Pancreas (tissue), 10 donors: Measurements from ENCODE around the gene GTF2F2. TPM values are rescaled to one million over a fixed set of nuclear protein-coding genes. Genes with fewer than 3 reads are reported as not detected.

Experiments
- ATAC-seq, 4 donors: fragments of 200-7000 bp; cut with Tn5 transposase; one replicate each; pipeline versions ENCODE4 v1.8.0 to v1.9.1; 2020; ENCODE audit warnings: mild to moderate bottlenecking in 4 of 4, moderate library complexity in 4 of 4
- DNase-seq, 6 donors: peaks; one replicate each; pipeline ENCODE4 v3.0.0-alpha.2; 2020
- FAIRE-seq: peaks from 2 replicates; lab custom pipeline; 2012; peaks lifted over from hg19 to GRCh38; lab: Jason Lieb, UNC
- H3K27ac ChIP-seq, 4 donors: fragments of 200-600 bp; sonication (generic); 1 replicate in 3 of 4; 2 replicates in 1 of 4; pipeline versions ENCODE4 v1.5.0 to v1.8.0; 2020
- H3K27me3 ChIP-seq, 4 donors: fragments of 200-600 bp; one replicate each; pipeline ENCODE4 v1.8.0; 2021
- H3K36me3 ChIP-seq, 3 donors: fragments of 200-600 bp; sonication (generic) in 1 of 3; one replicate each; pipeline versions ENCODE4 v1.5.0 to v1.8.0; 2020 to 2021
- H3K4me1 ChIP-seq, 3 donors: fragments of 200-600 bp; one replicate each; pipeline ENCODE4 v1.8.0; 2021
- H3K4me3 ChIP-seq, 4 donors: fragments of 200-600 bp; sonication (generic) in 2 of 4; one replicate each; pipeline versions ENCODE4 v1.5.0 to v1.8.0; 2020 to 2021
- H3K9me3 ChIP-seq, 4 donors: fragments of 200-600 bp; one replicate each; pipeline ENCODE4 v1.8.0; 2021
- WGBS, 2 donors: extraction: QIAGEN DNeasy Blood & Tissue Kit; methylation state at CpG; one replicate each; pipeline ENCODE4 v1.1.7; 2013; 5-methylcytosine and 5-hydroxymethylcytosine counted together
- intact Hi-C, 3 donors: fragments of 100-400 bp; cut with DNase I; formaldehyde crosslinking; loops; one replicate each; pipeline versions ENCODE4 v1.11.1 to v1.14.2; 2022
- polyA plus RNA-seq, 2 donors: library from polyadenylated mRNA; stranded (reverse); fragments of 200-250 nt; gene quantifications; one replicate each; pipeline ENCODE4 v1.2.3, GENCODE V29; 2013
- total RNA-seq, 6 donors: library from RNA; stranded (reverse); fragmentation: NEBNext Ultra II Directional in 4 of 6; extraction: Animal tissue kit (Norgen Biotek cat#: 25700) in 4 of 6; gene quantifications; one replicate each; pipeline versions ENCODE4 v1.2.1 to v1.2.4, GENCODE V29; 2021 to 2023
- TF ChIP-seq, protein P1 (sequence below), 4 donors: fragments of 200-600 bp; sonication (generic) in 3 of 4; IDR thresholded peaks; one replicate each; pipeline versions ENCODE4 v1.5.0 to v1.8.0; 2021; ENCODE audit warnings: antibody characterized with exemption in 4 of 4
- donor health status: healthy with polysubstance abuse.
- donor health status: DM: no; HTN: no; CAD: no; lungs with moderate emphysema.
- donor health status: DM: no; HTN: no; CAD: no.
- donor health status: control.
- donor health status: control.
- donor health status: Bipolar disorder and iron deficiency.
- donor health status: DM: yes; HTN: yes; CAD: no.
- donor health status: DM: no; HTN: no; CAD: no.
- donor health status: DM: no; HTN: no; CAD: no.
- donor health status: DM: yes; HTN: yes; CAD: no.

The GTF2F2 gene
- total and polyA plus RNA-seq, 8 donors: 6.0 to 8.6 (median 7.7) TPM

DNA sequence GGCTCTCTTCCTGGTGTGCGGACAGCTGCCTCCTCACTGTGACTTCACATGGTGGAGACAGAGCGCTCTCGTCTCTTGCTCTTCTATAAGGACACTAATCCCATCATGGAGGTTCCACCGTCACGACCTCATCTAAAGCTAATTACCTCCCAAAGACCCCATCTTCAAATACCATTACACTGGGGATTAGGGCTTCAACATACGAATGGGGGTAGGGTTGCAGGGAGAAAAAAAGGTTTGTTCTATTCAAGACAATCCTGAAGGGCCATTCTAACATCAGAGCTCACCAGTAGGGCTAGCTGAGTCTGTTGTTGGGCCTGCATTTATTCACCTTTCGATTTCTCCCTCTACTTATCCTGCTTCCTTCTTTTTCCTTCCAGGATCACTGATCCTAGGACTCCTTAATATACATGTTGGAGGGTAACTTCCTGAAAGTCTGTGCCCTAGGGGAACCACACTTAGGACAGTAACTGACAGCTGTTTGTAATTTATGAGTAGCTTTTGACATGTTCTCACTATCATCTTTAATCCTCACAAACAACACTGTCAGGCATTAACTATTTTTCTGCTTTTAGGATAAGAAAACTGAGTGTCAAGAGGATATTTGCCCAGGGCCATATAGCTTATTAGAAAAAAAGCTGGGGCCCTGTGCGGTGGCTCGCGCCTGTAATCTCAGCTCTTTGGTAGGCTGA is 18.8 kb upstream of the GTF2F2 start:
- intact Hi-C loops: no loop called here
- no peak overlapping the region for H3K27ac ChIP-seq

DNA sequence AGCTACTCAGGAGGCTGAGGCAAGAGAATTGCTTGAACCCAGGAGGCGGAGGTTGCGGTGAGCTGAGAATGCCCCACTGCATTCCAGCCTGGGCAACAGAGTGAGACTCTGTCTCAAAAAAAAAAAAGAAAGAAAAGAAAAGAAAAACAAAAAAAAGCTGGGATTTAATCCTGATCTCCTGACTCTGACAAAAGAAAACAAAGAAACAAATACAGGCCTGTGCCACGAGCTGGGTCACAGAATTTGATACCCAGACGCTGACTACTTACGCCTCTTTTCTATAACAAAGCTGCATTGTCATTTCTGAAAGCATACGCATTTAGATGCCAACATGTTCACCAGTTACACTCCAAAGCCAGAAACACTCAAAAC is 18.2 kb upstream of the GTF2F2 start:
- intact Hi-C loops: no loop called here
- no peaks in the 10 kb centered on the region for H3K4me1 ChIP-seq
- H3K9me3 ChIP-seq: no peaks in the 10 kb centered on the region
- DNase-seq (no peak), FAIRE-seq (no peak), ATAC-seq (no peak)
- no peak overlapping the region for H3K4me3 ChIP-seq
- TF ChIP-seq, protein P1, sequence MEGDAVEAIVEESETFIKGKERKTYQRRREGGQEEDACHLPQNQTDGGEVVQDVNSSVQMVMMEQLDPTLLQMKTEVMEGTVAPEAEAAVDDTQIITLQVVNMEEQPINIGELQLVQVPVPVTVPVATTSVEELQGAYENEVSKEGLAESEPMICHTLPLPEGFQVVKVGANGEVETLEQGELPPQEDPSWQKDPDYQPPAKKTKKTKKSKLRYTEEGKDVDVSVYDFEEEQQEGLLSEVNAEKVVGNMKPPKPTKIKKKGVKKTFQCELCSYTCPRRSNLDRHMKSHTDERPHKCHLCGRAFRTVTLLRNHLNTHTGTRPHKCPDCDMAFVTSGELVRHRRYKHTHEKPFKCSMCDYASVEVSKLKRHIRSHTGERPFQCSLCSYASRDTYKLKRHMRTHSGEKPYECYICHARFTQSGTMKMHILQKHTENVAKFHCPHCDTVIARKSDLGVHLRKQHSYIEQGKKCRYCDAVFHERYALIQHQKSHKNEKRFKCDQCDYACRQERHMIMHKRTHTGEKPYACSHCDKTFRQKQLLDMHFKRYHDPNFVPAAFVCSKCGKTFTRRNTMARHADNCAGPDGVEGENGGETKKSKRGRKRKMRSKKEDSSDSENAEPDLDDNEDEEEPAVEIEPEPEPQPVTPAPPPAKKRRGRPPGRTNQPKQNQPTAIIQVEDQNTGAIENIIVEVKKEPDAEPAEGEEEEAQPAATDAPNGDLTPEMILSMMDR (IDR thresholded peaks at IDR 0.05): no peak
- H3K36me3 ChIP-seq: no peaks in the 10 kb centered on the region
- no peak overlapping the region for H3K27ac ChIP-seq
- H3K27me3 ChIP-seq: no peaks in the 10 kb centered on the region
- 67 to 75% methylated on average over 6 of the region's 6 CpGs for WGBS, 2 donors

More for the DNA sequence above, 18.8 kb upstream of the GTF2F2 start:
- WGBS, 2 donors: 81 to 86% methylated on average over 10 of the region's 10 CpGs
- no peaks in the 10 kb centered on the region for H3K36me3 ChIP-seq
- H3K4me1 ChIP-seq: no peaks in the 10 kb centered on the region
- DNase-seq (no peak), FAIRE-seq (no peak), ATAC-seq (no peak)
- TF ChIP-seq, protein P1 (IDR thresholded peaks at IDR 0.05): no peak
- H3K4me3 ChIP-seq: no peak overlapping the region
- no peaks in the 10 kb centered on the region for H3K27me3 ChIP-seq
- no peaks in the 10 kb centered on the region for H3K9me3 ChIP-seq

DNA sequence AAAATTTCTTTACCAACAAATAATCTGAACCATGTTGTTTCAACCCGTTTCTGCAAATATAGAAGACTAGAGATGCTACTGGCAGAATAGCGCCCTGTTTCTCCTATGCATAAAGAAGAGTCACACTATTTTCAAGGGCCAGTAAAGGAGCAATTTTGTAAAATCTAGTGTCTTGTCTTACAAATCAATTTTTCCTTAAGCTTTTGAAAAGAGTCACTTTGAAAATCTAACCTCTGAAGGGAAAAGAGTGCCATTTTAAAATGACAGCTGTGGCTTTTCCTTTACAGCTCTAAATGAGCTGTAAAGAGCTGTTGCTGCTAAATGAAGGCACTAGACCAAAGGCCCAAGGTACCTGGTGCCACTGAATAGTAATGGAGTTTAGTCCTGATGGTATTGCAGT is 16.9 kb upstream of the GTF2F2 start:
- ATAC-seq: no peak
- WGBS, 2 donors: 71 to 72% methylated on average over 2 of the region's 2 CpGs
- Histone ChIP-seq H3K4me1 (no peaks in the 10 kb centered on the region), H3K4me3 (no peak overlapping the region), H3K27me3 (no peaks in the 10 kb centered on the region), H3K36me3 (no peaks in the 10 kb centered on the region), H3K9me3 (no peaks in the 10 kb centered on the region), H3K27ac (no peak overlapping the region)
- TF ChIP-seq, protein P1 (IDR thresholded peaks at IDR 0.05): no peak
- FAIRE-seq: no peak
- intact Hi-C loops: no loop called here
- DNase-seq: no peak

DNA sequence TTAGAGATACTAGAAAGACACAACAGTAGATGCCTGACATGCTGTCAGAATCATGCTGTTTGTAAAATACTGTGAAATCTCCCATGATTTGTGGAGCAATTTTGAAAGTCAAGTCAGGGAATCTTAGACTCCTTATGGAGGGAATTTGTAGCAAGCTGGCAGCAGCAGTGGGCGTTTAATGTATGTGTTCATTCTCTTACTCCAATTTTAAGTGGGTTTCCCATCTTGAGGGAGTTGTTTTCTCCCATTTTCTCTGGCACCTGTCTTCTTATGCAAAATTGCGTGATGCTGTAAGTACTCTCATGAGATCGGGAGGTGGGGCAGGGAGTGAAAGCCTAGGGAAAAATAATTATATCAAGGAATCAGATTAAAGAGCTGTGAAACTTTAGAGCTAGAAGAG is 16.0 kb upstream of the GTF2F2 start:
- intact Hi-C loops: no loop called here
- FAIRE-seq: no peak
- 79 to 83% methylated on average over 3 of the region's 3 CpGs for WGBS, 2 donors
- Histone ChIP-seq H3K27ac (no peak overlapping the region), H3K9me3 (no peaks in the 10 kb centered on the region), H3K36me3 (no peaks in the 10 kb centered on the region), H3K27me3 (no peaks in the 10 kb centered on the region), H3K4me3 (no peak overlapping the region), H3K4me1 (no peaks in the 10 kb centered on the region)
- DNase-seq: no peak
- ATAC-seq: no peak
- TF ChIP-seq, protein P1 (IDR thresholded peaks at IDR 0.05): no peak

DNA sequence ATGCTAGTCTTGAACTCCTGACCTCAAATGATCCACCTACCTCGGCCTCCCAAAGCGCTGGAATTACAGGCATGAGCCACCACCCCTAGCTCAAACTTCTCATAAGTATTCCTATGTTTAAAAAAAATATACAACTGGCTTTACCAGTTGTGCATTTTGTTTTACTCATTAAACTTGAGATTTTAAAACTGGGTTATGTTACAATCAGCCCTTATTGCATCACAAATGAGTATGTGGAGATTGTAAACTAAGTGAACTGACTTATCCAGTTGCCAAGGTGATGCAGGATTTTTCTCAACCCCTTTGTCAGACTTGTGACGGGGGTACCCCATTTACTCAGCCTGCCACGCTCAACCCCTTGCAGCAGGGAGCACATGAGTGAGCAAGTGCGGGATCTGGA is 14.4 kb upstream of the GTF2F2 start:
- TF ChIP-seq, protein P1 (IDR thresholded peaks at IDR 0.05): no peak
- intact Hi-C loops: no loop called here
- H3K27ac ChIP-seq: no peak overlapping the region
- DNase-seq (no peak), ATAC-seq (no peak), FAIRE-seq (no peak)
- WGBS, 2 donors: 74 to 87% methylated on average over 5 of the region's 5 CpGs
- H3K27me3 ChIP-seq: no peaks in the 10 kb centered on the region
- no peaks in the 10 kb centered on the region for H3K9me3 ChIP-seq
- no peaks in the 10 kb centered on the region for H3K4me1 ChIP-seq
- no peaks in the 10 kb centered on the region for H3K36me3 ChIP-seq
- no peak overlapping the region for H3K4me3 ChIP-seq
